NT2/D1 (cell line): ENCODE results near the gene RNF126.

ENCODE experiments used
- DNase-seq: peaks from one replicate; pipeline ENCODE4 v3.0.0-alpha.2; 2011; ENCODE audit warnings: low read depth, low spot score
- H3K27me3 ChIP-seq: 2 replicates; pipeline ENCODE4 v1.6.0; 2011; ENCODE audit warnings: mild to moderate bottlenecking; ENCODE audit not compliant: insufficient read length, insufficient read depth
- H3K36me3 ChIP-seq: 2 replicates; pipeline ENCODE4 v1.6.1; 2011; ENCODE audit warnings: mild to moderate bottlenecking, low read length, mixed read lengths; ENCODE audit not compliant: insufficient read depth, insufficient read length
- H3K4me1 ChIP-seq: 2 replicates; pipeline ENCODE4 v1.5.1; 2011; ENCODE audit not compliant: insufficient read depth, insufficient read length
- H3K4me3 ChIP-seq: 2 replicates; pipeline ENCODE4 v1.5.1; 2011; ENCODE audit warnings: low read depth; ENCODE audit not compliant: insufficient read length
- H3K9ac ChIP-seq: 2 replicates; pipeline ENCODE4 v1.6.0; 2011; ENCODE audit warnings: low read depth; ENCODE audit not compliant: insufficient read length
- H3K9me3 ChIP-seq: 2 replicates; pipeline ENCODE4 v1.5.1; 2011; ENCODE audit warnings: mild to moderate bottlenecking, low read length; ENCODE audit not compliant: insufficient read depth
- SUZ12 ChIP-seq: IDR thresholded peaks from 2 replicates; pipeline ENCODE4 v1.6.1; 2011; ENCODE audit not compliant: insufficient read length, insufficient read depth; ENCODE audit errors: extremely low read depth
- YY1 ChIP-seq: IDR thresholded peaks from 2 replicates; pipeline ENCODE4 v1.6.1; 2011; ENCODE audit not compliant: insufficient read length, insufficient read depth
- ZNF274 ChIP-seq: IDR thresholded peaks from 2 replicates; pipeline ENCODE4 v1.6.1; 2011; ENCODE audit warnings: mild to moderate bottlenecking, low read depth, low read length

RNF126 gene

GRCh38 chr19:618674-619285 is 44.2 kb downstream of the RNF126 start:
- DNase-seq: no peak
- H3K9me3 ChIP-seq: no peaks in the 10 kb centered on the region
- no peaks in the 10 kb centered on the region for H3K4me1 ChIP-seq
- peaks cover 80% of the 10 kb centered on the region for H3K36me3 ChIP-seq
- no peaks in the 10 kb centered on the region for H3K27me3 ChIP-seq
- TF ChIP-seq ZNF274 (no peak), SUZ12 (no peak), YY1 (no peak)
- H3K9ac ChIP-seq: no peak overlapping the region
- no peak overlapping the region for H3K4me3 ChIP-seq

- no peak overlapping the region for H3K4me3 ChIP-seq
- H3K9ac ChIP-seq: no peak overlapping the region
- no peaks in the 10 kb centered on the region for H3K4me1 ChIP-seq
- DNase-seq: no peak
- TF ChIP-seq SUZ12 (no peak), ZNF274 (no peak), YY1 (no peak)
- no peaks in the 10 kb centered on the region for H3K9me3 ChIP-seq
- no peaks in the 10 kb centered on the region for H3K27me3 ChIP-seq
- peaks cover 75% of the 10 kb centered on the region for H3K36me3 ChIP-seq
These were observed 44.8 kb downstream of the RNF126 start for GRCh38 chr19:618247-618619.

DNA sequence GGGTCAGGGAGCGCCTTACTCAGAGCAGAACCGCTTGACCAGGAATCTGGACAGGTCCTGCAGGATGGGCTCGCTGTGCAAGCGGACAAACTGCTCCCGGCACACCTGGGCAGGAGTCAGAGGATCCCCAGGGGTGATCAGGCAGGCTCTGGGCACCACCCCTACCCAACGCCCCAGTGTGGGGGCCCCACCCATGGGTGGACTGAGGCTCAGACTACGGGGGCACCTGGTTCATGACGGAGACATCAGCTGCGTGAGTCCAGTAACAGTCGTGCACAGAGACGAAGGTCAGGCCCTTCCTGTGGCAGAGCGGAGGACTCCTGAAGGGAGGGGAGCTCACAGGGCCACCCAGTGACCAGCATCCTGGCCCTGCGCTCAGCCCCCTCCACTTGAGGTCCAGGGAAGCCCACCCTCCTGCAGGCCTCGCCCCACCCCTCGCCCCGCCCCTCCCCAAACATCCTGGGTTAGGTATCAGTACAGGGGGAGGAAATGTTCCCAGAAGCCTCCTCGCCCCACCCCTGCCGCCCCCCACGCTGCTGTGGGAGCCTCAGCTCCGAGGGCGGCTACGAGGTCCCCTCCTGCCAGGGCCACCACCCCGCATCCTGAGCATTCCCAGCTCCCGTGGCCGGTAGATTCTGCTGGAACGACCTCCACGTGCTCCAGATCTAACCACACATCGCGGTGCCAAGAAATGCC is 45.3 kb downstream of the RNF126 start:
- H3K9ac ChIP-seq: no peak overlapping the region
- H3K27me3 ChIP-seq: no peaks in the 10 kb centered on the region
- DNase-seq: no peak
- H3K9me3 ChIP-seq: no peaks in the 10 kb centered on the region
- H3K4me1 ChIP-seq: no peaks in the 10 kb centered on the region
- no peak for TF ChIP-seq YY1
- TF ChIP-seq SUZ12: no peak
- TF ChIP-seq ZNF274: no peak
- peaks cover 75% of the 10 kb centered on the region for H3K36me3 ChIP-seq
- H3K4me3 ChIP-seq: no peak overlapping the region

GRCh38 chr19:616747-617526 is 46.1 kb downstream of the RNF126 start:
- no peak for DNase-seq
- no peak overlapping the region for H3K9ac ChIP-seq
- H3K4me3 ChIP-seq: no peak overlapping the region
- H3K9me3 ChIP-seq: no peaks in the 10 kb centered on the region
- no peaks in the 10 kb centered on the region for H3K4me1 ChIP-seq
- H3K36me3 ChIP-seq: peaks cover 74% of the 10 kb centered on the region
- TF ChIP-seq YY1 (no peak), ZNF274 (no peak), SUZ12 (no peak)
- no peaks in the 10 kb centered on the region for H3K27me3 ChIP-seq

DNA sequence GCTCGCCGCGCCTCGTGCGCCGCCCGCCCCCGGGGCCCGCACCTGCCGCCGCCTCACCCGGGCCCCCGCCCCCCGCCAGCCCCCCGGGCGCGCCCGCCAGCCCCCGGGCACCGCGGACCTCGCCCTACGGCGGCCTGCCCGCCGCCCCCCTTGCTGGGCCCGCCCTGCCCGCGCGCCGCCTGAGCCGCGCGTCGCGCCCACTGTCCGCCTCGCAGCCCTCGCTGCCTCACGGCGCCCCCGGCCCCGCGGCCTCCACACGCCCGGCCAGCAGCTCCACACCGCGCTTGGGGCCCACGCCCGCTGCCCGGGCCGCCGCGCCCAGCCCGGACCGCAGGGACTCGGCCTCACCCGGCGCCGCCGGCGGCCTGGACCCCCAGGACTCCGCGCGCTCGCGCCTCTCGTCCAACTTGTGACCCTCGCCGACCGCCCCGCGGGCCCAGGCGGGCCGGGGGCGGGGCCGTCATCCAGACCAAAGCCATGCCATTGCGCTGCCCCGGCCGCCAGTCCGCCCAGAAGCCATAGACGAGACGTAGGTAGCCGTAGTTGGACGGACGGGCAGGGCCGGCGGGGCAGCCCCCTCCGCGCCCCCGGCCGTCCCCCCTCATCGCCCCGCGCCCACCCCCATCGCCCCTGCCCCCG is 46.8 kb downstream of the RNF126 start:
- no peaks in the 10 kb centered on the region for H3K9me3 ChIP-seq
- H3K27me3 ChIP-seq: no peaks in the 10 kb centered on the region
- peaks cover 70% of the 10 kb centered on the region for H3K36me3 ChIP-seq
- H3K9ac ChIP-seq: no peak overlapping the region
- DNase-seq: no peak
- TF ChIP-seq SUZ12 (no peak), ZNF274 (no peak), YY1 (no peak)
- H3K4me3 ChIP-seq: no peak overlapping the region
- H3K4me1 ChIP-seq: peaks cover 3% of the 10 kb centered on the region

DNA sequence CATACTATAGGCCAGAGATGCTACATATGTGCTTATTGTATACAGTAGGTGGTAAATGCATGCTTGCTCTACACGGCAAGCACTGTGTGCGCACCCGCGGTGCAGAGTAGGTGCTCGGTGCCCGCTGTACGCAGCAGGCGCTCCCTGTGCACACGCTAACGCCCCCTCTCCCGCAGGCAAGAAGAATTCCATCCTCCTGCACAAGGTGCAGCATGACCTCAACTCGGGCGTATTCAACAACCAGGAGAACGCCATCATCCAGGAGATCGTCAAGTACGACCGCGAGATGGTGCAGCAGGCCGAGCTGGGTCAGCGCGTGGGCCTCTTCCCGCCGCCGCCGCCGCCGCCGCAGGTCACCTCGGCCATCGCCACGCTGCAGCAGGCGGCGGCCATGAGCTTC is 47.4 kb downstream of the RNF126 start:
- H3K4me1 ChIP-seq: peaks cover 6% of the 10 kb centered on the region
- H3K9me3 ChIP-seq: no peaks in the 10 kb centered on the region
- H3K9ac ChIP-seq: no peak overlapping the region
- H3K36me3 ChIP-seq: peaks cover 73% of the 10 kb centered on the region
- no peak overlapping the region for H3K4me3 ChIP-seq
- TF ChIP-seq YY1 (no peak), SUZ12 (no peak), ZNF274 (no peak)
- H3K27me3 ChIP-seq: no peaks in the 10 kb centered on the region
- DNase-seq: no peak
